Epidermal melanocyte (primary cell): Measurements from ENCODE around the gene BLCAP.
"Not testable (repeated sequence)": the region's sequence is repeated elsewhere in the genome, so short reads cannot be mapped to it uniquely, and the experiment has no call there.

Source experiments
- DNase-seq: peaks from one replicate; pipeline ENCODE4 v3.0.0; 2011; ENCODE audit warnings: low spot score; ENCODE audit not compliant: insufficient read length

Gene BLCAP

DNA sequence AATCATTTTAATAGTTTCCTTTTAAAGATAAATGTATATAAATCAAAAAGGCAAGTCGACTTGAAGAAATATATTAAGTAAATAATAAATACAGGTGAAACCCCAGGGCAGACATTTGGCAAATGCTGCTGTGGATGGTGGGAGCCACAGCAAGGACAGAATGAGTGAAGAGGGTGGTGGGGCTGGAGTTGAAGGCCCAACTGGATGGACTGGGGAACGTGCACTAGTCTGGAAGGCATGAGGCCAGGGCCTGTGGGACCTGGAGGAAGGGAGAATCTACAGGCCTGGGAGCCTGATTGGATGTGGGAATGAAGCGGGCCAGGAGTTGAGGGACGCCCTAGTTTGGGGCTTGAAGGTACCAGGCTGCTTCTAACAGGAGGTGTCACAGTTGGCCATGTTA is 30.6 kb upstream of the BLCAP start:
- no peak for DNase-seq

DNA sequence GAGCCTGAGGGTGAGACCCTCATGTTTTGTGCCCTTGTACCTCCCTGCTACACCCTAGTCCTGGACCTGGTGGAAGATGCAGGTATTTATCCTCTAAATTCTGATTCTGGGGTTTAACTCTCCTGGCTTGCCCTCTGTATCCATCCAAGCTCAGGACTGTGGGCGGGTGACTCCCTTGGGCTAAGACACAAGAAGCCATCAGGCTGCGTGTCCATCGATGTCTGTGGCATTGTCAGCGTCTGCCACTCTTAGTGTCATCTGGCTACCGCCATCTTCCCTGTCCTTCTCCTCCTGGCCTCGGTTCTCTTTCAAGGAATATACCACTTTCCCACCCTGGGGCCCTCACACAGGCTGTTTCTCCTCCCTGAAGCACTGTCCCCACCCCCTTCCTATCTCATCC is 28.9 kb upstream of the BLCAP start:
- no peak for DNase-seq

DNA sequence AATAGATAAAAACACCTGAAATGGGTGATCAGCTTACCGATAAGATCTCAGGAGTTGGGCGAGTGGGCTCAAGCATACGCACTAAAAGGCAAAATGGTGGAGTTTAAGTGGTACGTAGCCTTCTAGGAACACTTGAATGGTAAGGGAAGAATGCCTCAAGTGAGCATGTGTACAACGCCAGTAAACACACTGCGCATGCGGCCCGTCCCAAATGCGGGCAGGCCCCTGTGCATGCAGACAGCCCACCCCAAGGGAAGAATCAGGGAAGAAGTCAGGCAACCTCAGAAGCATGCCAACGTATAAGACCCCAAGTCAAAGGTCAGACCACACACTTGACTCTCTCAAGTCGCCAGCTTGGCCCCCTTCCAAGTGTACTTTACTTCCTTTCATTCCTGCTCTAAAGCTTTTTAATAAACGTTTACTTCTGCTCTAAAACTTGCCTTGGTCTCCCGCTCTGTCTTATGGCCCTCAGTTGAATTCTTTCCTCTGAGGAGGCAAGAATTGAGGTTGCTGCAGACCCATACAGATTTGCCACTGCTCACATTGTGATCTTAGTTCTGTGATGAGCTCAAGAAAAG is 27.1 kb upstream of the BLCAP start:
- DNase-seq = not testable (repeated sequence)

DNA sequence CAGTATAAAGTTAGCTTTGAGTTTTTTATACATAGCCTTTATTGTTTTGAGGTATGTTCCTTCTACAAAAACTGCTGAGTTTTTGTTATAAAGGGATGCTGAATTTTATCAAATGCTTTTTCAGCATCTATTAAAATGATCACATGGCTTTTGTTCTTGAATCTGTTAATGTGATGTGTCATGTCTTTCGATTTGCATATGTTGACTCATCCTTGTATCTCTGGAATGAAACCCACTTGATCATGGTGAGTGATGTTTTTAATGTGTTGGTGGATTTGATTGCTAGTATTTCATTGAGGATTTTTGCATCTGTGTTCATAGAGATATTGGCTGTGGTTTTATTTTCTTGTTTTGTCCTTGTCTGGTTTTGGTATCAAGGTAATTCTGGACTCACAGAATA is 24.7 kb upstream of the BLCAP start:
- no peak for DNase-seq

DNA sequence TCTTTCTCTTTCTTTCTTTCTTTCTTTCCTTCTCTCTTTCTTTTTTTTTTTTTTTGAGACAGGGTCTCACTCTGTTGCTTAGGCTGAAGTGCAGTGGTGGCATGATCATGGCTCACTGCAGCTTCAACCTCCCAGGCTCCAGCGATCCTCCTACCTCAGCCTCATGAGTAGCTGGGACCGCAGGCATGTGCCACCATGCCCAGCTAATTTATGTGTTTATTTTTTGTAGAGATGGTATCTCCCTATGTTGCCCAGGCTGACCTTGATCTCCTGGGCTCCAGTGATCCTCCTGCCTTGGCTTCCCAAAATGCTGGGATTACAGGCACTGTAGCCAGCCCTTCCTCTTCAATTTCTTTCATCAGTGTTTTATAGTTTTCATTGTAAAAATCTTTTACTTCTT is 24.0 kb upstream of the BLCAP start:
- DNase-seq = not testable (repeated sequence)

DNA sequence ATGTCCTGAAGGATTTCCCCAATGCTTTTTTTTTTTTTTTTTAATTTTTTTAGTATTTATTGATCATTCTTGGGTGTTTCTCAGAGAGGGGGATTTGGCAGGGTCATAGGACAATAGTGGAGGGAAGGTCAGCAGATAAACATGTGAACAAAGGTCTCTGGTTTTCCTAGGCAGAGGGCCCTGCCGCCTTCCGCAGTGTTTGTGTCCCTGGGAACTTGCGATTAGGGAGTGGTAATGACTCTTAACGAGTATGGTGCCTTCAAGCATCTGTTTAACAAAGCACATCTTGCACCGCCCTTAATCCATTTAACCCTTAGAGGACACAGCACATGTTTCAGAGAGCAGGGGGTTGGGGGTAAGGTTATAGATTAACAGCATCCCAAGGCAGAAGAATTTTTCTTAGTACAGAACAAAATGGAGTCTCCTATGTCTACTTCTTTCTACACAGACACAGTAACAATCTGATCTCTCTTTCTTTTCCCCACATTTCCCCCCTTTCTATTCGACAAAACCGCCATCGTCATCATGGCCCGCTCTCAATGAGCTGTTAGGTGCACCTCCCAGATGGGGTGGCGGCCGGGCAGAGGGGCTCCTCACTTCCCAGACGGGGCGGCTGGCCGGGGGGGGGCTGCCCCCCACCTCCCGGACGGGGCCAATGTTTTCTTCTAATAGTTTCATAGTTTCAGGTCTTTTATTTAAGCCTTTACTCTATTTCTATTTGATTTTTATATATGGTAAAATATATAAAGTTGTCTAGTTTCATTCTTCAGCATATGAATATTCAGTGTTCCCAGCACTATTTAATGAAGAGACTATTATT is 22.6 kb upstream of the BLCAP start:
- DNase-seq = not testable (repeated sequence)

DNA sequence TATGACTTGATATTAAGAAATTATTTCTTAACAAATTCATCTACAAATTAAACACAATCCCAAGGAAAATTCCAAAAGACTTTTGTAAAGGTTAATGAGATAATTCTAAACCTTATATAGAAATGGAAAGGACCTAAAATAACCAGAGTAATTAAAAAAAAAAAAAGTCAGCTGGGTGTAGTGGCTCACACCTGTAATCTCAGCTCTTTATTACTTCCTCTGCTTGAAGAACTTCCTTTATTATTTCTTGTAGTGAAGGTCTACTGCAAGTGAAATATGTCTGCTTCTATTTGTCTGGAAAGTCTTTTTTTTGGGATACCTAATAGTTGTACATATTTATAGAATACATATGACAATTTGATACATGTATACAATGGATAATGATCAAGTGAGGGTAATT is 20.2 kb upstream of the BLCAP start:
- DNase-seq = no peak

DNA sequence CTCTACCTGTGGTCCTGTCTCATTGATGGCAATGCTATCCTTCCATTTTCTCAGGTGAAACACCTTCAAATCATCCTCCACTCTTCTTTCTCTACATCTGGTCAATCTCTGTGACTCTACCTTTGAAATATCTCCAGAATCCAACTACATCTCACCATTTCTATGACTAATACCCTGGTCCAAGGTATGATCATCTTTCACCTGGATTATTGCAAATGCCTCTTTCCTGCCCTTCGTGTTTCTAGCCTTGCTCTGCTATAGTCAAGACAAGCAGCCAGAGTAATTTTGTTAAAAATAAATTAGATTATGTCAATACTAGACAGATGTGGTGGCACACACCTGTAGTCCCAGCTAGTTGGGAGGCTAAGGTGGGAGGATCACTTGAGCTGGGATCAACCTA is 17.8 kb upstream of the BLCAP start:
- no peak for DNase-seq

DNA sequence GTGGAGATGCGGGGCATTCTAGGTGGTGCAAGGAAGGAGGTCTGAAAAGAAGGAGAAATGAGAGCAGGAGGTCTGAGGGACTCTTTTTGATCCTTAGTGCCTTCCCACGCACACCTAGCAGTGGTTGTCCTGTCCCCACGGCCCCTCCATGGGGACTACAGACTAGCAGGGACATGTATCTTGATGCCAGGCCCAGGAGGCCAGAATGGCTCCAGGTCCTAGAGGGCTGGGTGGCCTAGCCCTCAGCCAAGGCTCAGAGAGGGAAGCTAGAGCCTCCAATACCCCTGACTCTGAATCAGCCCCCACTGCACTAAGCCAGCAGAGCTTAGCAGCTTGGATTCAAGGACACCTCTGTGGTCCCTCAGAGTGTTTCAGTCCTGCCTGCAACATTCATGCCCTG is 16.7 kb upstream of the BLCAP start:
- DNase-seq = no peak

DNA sequence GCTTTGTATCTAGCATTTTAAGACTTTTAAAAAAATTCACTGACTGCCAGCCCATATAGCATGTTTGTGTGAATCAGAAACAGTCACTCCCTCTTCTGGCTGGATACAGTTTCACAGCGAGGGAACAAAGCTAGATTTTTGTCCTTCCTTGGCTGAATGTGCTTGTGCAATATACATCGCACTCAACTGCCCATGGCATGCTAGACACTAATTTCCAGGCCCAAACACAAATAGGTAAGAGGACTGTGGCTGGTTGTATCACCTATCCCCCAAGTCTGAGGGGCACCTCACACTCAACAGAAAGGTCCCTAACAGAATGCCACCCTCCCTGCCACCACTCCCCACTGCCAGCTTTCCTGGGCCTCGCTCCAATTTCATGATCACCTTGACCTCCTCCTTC is 16.2 kb upstream of the BLCAP start:
- DNase-seq = peak; percentile 61

DNA sequence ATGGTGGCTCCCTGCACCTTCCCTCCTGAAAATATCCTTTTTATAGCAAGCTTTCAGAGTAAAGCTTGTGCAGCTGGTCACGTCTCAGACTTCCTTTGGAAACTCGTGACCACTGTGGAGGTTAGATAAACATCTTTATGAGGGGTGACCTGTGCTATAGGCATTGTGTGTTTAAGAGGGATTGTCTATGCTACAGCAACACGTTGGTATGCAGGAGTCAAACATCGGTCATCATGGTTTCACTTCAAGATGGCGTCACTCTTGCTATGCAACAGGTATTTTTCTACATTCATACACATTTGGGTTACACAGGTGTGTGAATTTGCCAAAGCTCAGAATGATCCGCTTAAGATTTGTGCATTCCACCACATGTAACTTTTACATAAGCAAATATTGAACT is 14.6 kb upstream of the BLCAP start:
- no peak for DNase-seq

DNA sequence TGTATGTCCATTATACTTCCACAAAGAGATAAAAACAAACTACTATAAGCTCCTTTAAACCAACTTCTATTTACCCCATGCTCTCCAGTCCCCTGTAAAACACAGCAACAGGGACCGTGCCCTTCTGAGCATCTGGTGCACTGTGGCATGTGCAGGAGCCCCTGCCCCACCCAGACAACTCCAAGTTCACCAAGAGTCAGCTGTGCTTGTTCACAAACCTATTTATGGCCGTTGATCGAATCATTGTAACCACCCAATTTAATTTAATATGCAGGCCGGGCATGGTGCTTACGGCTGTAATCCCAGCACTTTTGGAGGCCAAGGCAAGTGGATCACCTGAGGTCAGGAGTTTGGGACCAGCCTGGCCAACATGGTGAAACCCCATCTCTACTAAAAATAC is 13.7 kb upstream of the BLCAP start:
- no peak for DNase-seq

DNA sequence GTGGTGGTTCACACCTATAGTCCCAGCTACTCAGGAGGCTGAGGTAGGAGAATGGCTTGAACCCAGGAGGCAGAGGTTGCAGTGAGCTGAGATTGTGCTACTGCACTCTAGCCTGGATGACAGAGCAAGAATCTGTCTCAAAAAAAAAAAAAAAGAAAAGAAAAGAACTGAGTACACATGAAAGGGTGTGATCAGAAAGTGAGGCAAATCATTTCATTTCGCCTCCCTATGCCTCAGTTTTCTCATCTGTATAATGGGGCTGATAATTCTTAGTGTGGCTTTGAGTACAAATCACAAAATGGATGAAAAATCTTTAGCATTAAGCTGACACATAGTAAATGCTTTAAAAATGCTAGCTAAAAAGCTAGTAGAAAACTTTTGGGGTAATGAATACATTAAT is 13.2 kb upstream of the BLCAP start:
- not testable (repeated sequence) for DNase-seq

DNA sequence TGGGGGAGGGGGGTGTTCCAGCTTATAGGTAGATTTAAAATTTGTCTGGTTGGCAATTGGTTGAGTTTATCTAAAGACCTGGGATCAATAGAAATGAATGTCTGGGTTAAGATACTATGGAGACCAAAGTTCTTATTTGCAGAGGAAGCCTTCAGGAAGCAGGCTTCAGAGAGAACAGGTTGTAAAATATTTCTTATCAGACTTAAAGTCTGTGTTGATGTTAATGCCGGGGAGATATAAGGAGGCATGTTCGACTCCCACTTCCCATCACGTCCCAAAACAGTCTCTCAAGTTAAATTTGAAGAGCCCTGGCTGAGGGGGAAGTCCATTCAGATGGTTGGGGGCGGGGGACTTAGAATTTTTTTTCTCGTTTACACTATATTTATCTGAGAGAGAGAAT is 12.3 kb upstream of the BLCAP start:
- DNase-seq = no peak

DNA sequence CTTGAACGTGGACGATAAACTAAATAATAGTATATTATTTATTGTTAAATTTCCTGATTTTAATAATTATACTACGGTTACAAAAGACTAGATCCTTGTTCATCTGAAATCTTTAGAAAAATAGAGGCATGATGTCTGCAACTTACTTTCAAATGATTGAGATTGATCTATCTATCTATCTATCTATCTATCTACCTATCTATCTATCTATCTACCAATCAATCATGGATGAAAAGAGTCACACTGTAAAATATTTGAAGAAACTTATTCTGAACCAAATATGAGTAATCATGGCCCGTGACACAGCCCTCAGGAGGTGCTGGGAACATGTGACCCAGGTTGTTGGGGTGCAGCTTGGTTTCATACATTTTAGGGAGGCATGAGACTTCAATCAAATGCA is 11.7 kb upstream of the BLCAP start:
- DNase-seq = no peak

DNA sequence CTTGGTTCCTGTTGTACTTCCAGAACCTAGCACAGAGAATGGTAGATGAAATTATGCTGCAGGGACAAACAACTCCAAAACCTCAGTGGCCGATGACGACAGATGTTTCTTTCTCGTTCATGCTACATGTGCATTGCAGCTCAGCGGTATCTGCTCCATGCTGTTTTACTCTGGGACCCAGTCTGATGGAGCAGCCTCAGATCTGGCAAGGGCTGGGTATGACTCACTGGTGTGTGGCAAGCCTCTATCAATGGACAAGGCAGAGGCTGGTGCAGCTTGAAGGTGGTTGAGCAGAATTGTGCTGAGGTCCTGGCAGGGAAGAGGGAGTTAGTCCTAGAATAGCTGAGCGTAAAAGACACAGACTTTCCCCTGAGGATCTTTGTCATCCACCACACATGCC is 10.3 kb upstream of the BLCAP start:
- no peak for DNase-seq

DNA sequence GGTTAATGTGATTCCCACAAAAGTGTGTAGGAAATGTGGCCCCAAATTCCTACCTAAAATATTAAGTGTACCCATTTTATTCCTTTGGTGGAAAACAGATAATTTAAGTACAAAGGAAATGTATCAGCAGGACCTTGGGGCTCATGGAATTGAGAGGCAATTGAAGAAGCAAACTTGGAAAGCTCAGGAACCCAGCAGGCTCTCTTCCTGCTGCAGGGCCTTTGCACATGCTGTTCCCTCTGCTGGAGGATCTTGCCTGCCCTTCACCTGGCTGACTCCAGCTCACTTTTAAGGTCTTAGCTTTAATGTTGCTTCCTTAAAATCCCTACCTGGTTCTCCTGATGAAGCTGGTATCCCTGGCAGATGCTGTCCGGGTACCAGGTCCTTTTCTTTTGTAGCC is 9.8 kb upstream of the BLCAP start:
- no peak for DNase-seq

DNA sequence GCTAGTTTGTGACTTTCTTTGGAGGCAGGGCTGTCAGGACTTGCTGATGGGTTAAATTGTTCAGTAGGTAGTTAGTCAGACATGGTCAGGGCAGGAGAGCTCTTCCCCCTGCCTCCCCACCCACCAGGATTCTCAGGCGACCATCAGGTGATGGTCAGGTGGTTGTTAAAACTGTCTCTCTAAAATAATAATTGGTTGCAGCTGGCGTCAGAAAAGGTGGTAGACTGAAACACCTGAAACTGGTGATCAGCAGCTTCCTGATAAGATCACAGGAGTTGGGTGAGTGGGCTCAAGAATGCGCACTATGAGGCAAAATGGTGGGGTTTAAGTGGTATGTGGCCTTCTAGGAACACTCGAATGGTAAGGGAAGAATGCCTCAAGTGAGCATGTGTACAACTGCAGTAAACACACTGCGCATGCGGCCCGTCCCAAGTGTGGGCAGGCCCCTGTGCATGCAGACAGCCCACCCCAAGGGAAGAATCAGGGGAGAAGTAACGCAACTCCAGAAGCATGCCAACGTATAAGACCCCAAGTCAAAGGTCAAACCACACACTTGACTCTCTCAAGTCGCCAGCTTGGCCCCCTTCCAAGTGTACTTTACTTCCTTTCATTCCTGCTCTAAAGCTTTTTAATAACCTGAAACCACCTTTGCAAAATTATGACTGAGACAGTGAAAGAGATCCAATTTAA is 7.9 kb upstream of the BLCAP start:
- no peak for DNase-seq

DNA sequence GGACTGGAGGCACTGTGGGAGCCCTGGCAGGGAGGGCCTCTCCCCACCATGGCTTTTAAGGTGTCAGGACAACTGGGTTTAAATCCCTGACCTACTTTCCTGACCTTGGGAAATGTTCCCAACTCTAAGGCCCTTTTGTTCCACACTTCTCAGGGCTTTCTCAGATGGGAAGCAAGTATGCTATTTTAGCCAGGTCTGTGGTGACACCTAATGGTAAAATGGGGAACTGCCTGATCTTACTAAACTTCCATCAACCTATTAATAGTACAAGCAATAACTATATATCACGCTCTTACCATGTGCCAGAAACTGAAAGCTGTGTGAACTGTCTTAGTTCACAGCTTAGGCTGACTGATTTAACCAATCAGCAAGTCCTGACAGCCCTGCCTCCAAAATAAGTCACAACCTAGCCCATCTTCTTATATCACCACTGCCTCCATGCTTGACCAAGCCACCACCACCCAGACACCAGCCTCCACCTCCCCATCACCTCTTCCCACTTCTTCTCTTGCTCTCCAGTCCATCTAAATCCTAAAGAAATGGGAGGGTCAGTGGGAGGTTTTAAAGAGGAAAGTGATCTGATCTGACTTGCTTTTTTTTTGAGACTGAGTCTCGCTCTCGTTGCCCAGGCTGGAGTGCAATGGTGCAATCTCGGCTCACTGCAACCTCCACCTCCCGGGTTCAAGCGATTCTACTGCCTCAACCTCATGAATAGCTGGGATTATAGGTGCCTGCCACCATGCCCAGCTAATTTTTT is 6.9 kb upstream of the BLCAP start:
- peak; percentile 71 for DNase-seq

DNA sequence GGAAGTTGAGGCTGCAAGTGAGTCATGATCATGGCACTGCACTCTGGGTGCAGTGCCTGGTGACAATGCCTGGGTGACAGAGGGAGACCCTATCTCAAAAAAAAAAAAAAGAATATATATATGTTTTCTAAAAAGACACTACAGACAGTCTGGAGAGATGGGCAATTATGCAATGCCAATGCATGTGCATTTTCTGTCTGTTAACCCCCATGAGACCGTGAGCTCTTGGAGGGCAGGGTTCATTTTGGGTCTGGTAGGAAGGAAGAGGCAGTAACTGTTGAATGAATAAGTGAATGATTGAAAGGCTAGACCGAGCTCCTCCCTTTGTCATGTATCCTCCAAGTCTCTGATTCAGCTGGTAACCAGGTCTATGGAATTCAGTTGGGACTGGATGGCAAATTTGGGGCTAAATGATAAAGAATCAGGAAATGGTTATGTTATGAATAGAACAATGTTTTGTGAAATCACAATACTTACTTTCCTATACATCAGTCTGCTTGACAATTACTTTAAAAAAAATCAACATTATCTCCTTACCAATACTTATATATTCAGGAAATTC is 5.6 kb upstream of the BLCAP start:
- no peak for DNase-seq

DNA sequence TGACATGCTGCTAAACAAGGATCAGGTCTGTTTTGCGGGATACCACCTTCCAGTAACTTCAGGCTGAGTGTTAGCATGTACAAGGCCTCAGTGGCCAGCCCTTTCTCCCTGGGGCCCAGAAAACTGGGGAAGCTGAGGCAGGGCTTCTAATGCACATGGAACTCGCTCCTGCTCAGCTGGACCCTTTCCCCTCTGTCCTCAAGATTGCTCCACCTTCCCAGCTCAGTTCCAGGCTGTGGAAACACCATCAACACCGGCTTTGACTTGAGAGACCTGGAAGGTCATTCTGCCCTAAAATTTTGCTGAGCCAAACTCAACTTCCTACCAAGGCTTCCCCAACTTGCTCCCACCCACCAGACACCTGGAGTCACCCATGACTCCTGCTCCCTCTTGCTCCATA is 4.2 kb upstream of the BLCAP start:
- no peak for DNase-seq

DNA sequence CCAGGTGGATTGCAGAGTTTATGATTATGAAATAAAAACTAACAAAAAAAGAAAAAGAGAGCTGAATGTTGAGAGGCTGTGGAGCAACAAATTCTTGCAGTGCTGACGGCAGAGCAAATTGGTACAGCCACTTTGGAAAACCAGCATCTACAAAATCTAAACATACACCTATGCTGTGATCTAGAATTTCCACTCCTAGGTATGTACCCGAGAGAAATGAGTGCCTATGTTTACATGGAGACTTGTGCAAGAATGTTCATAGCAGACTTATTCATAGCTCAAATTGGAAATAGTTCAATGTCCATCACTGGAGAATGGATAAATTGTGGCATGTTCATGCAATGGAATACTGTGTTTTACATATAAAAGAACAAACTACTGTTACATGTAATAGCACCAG is 3.0 kb upstream of the BLCAP start:
- no peak for DNase-seq
